ENCODE measurements around the gene EIF4B.

GRCh38 chr12:53059434-53060063 lies 53.3 kb downstream of the EIF4B start:
- TF ChIP-seq KDM5A (IDR thresholded peaks at IDR 0.05; ENCODE audit: low read length): no peak
- no peak; the same call in 1 of the 2 replicates for TF ChIP-seq POLR2AphosphoS5 (IDR thresholded peaks at IDR 0.05; ENCODE audit: low read depth, low read length)
- no peak for TF ChIP-seq SIX5 (IDR thresholded peaks at IDR 0.05; ENCODE audit: low read depth, low read length)
- no peak for TF ChIP-seq POLR2A (IDR thresholded peaks at IDR 0.05; ENCODE audit: control extremely low read depth in 1 of 2, low read depth in 2 of 2, low read length in 2 of 2)
- TF ChIP-seq, protein P1, sequence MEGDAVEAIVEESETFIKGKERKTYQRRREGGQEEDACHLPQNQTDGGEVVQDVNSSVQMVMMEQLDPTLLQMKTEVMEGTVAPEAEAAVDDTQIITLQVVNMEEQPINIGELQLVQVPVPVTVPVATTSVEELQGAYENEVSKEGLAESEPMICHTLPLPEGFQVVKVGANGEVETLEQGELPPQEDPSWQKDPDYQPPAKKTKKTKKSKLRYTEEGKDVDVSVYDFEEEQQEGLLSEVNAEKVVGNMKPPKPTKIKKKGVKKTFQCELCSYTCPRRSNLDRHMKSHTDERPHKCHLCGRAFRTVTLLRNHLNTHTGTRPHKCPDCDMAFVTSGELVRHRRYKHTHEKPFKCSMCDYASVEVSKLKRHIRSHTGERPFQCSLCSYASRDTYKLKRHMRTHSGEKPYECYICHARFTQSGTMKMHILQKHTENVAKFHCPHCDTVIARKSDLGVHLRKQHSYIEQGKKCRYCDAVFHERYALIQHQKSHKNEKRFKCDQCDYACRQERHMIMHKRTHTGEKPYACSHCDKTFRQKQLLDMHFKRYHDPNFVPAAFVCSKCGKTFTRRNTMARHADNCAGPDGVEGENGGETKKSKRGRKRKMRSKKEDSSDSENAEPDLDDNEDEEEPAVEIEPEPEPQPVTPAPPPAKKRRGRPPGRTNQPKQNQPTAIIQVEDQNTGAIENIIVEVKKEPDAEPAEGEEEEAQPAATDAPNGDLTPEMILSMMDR (IDR thresholded peaks at IDR 0.05; ENCODE audit: control extremely low read depth in 1 of 3, insufficient read depth in 1 of 3, low read depth in 1 of 3, low read length in 3 of 3): no peak
- no peak for TF ChIP-seq EZH2 (IDR thresholded peaks at IDR 0.05; ENCODE audit: low read depth, low read length, severe bottlenecking)
- no peak for TF ChIP-seq CEBPB (IDR thresholded peaks at IDR 0.05; ENCODE audit: low read depth, low read length)
- no peak for TF ChIP-seq SIN3A (conservative IDR thresholded peaks at IDR 0.05 in 1 of 2, IDR thresholded peaks at IDR 0.05 in 1 of 2; ENCODE audit: low read depth in 1 of 2, low read length in 2 of 2)
